Activated CD4-positive, alpha-beta T cell treated with anti-CD3 and anti-CD28 coated beads, Interleukin-2, amount 50 U/mL, for 16 hours (primary cell): Measurements from ENCODE around the gene CCDC187.

Experiments used
- DNase-seq: peaks from one replicate; pipeline ENCODE4 v3.0.0-alpha.2; 2020

Gene CCDC187

DNA sequence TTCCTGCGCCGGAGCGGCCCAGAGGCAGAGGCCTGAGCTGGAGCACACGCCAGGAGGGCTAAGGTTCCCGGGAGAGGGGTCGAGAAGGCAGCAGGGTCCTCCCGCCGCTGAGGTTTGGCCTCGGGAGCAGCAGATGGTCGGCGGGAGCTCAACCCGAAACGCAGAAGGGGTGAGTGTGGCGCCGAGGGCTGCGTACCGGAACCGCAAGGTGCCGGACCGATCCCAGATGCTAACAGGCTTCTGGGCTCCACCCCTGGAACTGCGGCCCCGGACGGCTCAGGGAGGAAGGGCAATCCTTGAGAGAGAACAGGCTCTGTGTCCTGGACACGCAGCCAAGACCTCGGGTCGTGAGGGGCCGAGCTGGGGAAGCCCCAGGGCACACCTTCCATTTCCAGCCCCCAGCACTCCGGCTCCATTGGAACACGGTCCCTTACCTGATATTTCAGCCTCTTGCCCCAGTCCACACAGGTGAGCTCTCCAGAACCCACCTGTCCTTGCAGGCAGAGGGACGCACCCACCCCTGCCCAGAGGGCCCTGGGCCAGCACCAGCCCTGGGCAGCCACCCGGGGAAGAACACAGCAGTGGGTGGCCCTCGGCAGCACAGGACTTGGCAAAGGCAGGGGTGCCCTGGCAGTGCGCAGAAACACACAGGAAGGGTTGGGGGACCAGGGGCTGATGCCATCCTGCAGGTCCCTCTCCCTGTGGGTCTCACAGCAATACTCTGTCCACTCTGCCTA lies 100.3 kb downstream of the CCDC187 start:
- no peak for DNase-seq

DNA sequence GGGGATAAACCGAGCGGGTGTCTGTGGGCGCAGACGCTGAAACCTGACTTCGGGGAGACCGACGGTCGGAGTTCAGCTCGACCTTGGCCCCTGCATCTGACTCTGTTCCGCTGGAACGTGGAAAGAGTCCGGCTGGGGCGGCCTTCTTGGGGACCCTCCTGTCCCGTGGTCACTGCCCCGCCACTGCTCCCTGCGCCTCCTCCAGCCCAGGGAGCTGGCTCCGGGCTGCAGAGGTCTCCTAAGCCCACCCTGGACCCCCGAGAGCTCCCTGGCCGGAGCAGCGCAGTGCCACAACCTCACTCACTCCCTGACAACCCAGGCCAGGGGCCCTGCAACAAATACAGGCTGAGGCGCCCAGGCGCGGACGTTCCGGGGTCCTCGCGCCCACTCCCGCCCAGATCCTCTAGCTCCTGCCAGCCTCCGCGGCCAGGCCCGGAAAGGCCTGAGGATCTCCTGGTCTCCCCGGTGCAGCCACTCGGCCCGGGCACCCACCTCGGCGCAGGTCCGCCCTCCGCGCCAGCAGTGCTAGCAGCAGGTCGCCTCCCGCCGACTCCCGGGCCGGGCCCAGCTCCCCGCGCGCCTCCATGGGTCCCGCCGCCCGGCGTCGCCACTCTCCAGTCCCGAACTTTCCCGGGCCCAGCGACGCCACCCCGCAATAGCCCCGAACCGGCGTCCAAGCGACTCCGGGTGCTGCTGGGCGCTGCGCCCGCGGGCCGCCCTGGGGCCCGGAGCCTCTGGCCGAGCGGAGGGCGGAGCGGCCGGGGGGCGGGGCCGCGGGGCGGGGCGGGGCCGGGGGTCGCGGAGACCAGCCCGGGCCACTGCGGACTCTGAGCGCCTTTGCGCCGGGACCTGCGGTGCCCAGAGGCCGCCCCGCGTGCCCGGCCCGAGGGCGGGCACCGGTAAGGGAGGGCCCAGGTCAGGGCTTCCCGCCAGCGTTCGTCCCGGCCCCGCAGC lies 101.2 kb downstream of the CCDC187 start:
- DNase-seq: no peak

DNA sequence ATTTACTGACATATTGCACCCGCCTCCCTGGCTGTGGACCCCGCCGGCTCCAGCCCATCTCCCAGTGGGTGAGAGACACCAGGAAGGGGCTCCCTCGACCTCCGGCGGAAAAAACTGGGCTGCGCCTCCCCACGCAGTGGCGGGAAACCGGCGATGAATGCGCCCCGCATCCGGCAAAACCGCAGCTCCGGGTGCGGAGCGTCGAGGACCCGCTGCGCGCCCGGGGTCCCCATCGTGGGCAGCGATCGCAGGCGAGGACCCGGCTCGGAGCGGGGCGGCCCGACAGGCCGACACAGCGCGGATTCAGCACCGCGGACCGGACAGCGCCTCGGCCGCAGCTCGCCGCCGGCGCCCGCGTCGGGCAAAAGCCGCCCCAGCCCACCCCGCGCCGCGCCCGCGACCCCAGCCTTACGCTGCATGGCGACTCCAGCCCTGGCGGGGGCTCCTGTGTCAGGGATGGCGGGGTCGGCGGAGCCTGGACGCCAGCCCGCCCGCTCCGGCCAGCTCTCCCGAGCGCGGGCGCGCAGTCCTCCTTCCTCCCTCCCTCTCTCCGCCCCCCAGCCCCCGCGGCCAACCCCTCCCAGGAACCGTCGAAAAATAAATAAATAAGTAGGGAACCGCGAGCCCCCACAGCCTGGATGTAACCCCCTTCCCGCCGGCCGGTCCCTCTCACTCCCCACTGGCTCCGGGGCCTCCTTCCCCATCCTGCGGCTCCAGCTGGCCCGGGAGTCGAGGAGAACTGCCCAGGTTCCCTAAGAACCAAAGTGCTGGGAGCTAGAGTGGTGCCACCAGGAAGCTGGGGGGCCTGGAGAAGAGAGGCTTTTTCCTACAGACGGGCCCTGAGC lies 102.1 kb downstream of the CCDC187 start:
- no peak for DNase-seq

DNA sequence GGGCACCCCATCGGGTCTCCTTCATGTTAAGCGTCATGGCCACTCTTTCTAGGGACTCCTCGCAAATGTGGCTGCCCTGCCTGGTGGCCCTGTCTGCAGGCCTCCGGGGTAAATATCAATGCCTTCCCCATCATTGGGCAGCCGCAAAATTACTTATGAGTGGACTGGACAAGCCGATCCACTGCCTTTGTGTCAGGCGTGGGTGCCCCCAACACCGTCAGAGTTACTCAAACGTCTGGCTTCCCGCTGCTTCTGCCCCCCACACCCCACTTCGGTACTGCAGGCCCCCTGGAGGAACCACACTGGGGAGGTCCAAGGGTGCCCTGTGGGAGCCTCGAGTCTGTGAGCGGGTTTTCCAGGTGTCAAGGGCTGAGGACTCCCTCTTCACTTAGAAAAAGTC lies 102.7 kb downstream of the CCDC187 start:
- no peak for DNase-seq

DNA sequence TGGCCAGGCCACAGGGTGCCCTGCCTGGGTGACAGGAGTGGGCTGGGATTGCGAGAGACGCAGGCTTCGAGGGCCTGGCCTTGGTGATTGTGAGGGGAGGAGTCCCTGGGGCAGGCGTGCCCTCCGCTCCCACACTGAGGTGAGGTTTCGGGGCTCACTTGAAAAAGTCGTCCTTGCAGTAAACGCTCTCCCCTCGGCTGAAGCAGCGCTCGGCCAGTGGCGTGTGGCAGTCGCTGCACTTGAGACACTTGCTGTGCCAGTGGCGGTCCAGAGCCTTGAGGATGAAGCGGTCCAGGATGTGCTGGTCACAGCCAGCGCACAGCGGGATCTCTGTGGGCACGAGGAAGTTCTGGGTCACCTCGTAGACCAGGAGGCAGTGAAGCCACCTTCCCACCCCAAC lies 103.5 kb downstream of the CCDC187 start:
- no peak for DNase-seq
